HG02884 (cell line): ENCODE measurements around the gene COL4A3.

Source experiments
- ATAC-seq: cut with Tn5 transposase; IDR thresholded peaks from one replicate; pipeline ENCODE4 v1.9.1; 2021; ENCODE audit warnings: mild to moderate bottlenecking, moderate library complexity; ENCODE audit not compliant: unreplicated experiment

COL4A3 gene

DNA sequence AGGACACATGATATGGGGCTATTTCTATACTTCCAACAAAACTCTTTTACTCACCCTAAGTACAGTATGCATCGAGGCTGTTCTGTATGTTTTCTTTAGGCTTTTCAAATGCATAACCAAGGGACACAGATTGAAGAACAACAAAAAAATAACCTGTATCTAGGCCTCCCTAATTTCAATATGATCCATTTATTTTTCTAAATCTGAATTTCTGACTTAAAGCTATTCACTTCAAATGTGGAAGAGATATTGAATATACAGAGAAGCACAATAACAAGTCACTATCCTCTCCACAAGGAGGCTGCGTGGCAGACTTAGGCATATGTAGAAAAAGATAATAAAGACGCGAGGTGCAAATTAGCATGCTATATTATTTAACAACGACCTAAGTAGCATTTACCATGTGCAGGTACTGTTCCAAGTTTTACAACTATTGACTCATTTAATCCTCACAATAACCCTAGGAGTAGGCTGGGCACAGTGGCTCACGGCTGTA is 121.4 kb downstream of the COL4A3 start:
- ATAC-seq = no peak

GRCh38 chr2:227287771-227288170 is 123.3 kb downstream of the COL4A3 start:
- no peak for ATAC-seq

GRCh38 chr2:227292314-227292713 is 127.9 kb downstream of the COL4A3 start:
- no peak for ATAC-seq

GRCh38 chr2:227293531-227293930 is 129.1 kb downstream of the COL4A3 start:
- ATAC-seq = no peak

DNA sequence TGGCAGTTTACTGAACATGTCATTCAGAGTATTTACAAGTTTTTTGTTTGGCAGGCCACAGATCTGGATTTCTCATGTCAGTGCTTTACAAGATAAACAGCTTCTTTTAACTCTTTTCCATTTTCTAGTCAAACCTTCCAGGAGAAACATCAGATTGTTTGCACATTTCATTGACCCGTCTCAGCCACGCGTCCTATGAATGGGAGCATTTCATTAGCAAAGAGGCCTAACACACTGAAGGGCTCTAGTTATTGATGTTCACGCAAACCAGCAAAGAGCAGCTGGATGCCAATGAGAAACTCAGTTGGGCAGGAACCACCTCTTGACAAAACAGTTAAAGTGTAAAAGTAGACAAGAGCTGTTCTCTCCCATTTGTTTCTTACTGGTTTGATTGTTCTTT is 131.4 kb downstream of the COL4A3 start:
- ATAC-seq = no peak

DNA sequence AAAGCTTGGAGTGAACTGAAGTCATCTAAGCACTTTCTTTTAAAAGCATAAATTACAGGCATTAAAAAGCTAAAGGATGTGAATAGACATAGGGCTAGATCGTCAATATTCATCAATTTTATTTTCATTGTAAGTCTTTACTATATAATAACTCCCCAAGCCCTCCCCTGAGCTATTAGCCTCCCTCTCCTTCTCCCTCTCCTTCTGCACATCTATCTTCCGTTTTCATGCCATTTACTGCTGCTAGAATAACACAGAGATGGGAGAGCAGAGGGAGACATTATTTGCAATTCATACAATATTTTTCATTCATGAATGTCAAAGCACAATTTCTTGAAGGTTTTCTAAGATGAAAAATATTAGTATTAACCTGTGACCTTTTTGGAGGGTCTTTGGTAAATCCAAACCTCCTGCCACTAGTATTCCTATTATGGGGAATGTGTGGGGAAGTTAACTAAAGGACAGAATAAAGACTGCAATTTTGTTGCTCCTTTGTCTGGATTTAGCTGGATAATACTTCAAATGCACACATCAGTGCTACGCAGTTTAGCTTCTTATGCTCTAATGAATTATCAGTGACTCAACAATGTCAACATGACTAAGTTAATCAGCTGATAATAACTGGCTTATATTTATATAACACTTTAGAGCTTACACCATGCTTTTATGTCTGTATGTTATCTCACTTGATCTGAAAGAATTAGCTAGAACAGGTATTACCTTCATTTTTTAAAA is 132.4 kb downstream of the COL4A3 start:
- ATAC-seq = no peak

GRCh38 chr2:227301523-227301922 is 137.1 kb downstream of the COL4A3 start:
- no peak for ATAC-seq

DNA sequence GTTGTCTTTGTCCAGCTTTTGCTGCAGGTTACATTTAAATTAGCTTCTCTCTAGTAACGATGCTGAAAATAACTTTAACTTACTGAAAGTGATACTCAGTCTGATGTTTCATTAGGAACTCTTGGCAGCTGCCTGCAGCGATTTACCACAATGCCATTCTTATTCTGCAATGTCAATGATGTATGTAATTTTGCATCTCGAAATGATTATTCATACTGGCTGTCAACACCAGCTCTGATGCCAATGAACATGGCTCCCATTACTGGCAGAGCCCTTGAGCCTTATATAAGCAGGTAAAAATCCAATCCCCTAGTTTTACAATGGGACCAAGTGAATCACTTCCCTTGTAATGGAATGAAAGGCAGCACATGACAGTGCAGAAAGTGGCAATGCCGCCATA is 144.4 kb downstream of the COL4A3 start:
- peak; percentile 85 for ATAC-seq

- no peak for ATAC-seq
Observed at GRCh38 chr2:227310756-227311110, 146.3 kb downstream of the COL4A3 start.

DNA sequence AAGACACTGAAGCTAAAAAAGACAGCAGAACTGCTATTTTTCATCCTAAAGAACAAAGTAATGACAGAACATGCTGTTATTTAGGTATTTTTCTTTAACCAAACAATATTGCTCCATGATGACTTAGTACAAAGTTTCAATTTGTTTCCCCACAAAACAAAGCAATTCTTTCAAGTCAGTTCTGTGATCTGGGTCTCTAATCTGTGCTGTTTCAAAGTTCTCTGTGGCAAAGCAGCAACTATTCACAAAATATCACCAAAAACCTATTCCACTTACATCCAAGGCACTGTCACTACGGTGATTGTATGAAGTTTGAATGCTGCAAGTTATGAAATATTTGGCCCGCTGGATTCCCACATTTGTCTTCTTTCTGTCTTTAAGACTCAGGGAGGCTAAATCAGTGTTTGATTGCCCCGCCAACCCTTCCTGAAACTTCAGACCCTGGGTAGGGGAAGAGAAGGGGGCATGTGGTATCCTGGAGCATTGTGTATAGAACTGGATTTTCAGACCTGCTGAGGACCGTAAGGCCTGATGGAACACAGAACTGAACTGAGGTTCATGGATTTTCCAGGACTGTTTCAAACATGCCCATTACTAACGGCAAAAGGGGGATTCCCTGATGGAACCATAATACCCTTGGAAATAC is 147.6 kb downstream of the COL4A3 start:
- ATAC-seq = no peak

GRCh38 chr2:227312579-227312978 is 148.2 kb downstream of the COL4A3 start:
- no peak for ATAC-seq

GRCh38 chr2:227313310-227313709 is 148.9 kb downstream of the COL4A3 start:
- ATAC-seq = no peak

DNA sequence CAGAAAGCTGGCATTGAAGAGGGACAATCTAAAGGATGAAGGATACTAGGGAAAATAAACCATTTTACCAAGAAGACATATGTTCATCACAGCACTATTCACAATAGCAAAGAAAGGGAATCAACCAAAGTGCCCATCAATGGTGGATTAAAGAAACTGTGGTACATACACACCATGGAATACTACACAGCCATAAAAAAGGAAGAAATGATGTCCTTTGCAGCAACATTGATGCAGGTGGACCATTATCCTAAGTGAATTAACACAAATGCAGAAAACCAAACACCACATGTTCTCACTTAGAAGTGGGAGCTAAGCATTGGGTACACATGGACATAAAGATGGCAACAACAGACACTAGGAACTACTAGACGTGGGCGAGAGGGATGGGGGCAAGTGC is 153.4 kb downstream of the COL4A3 start:
- no peak for ATAC-seq

- ATAC-seq = no peak
Observed at GRCh38 chr2:227320305-227321094, 156.1 kb downstream of the COL4A3 start.

DNA sequence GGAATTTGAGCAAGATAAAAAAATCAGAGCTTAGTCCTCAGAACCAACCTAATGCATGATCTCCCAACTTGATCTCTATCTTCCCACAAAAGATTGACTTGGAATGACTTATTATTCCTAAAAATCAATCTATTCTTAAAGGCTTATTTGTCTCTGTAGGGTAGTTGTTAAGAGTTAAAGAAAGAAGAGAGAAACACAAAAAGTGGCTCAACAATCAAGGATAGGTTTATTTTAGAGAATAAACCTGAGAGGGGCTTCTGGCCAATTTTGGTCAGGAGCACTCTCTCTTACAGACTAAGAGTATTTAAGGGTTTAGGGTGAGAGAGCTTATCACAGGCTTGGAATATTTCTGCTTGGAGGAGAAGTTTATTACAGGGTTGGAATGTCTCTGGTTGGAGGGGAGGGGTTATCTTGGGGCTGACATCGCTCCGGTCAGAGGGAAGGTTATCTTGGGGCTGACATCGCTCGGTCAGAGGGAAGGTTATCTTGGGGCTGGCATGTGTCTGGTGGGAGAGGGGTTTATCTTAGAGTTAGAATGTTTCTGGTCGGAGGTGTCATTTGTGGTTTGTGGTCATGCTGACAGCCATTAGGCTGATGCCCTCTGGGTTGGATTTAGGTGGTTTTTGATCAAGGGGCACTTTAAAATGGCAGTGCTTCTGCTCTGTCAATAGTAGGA is 158.2 kb downstream of the COL4A3 start:
- ATAC-seq = no peak

- ATAC-seq = no peak
Observed at GRCh38 chr2:227323818-227324217, 159.4 kb downstream of the COL4A3 start.

DNA sequence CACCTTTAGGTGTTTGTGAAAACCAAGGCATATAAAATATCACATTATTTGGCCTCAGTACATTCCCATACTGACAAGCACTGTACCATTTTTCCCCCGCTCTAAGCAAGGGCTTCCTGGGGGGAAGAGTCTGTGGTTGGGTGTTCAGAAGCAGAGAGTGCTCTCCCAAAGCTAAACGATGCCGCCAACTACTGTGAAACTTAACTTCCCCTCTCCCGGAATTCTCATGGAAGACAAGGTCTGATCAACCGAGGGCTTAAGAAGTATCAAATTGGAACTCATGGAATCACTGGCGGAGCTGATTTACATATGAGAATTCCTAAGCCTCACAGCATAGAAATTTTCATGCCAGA is 160.2 kb downstream of the COL4A3 start:
- ATAC-seq = no peak

- peak; percentile 91 for ATAC-seq
Observed at GRCh38 chr2:227324995-227325838, 160.8 kb downstream of the COL4A3 start, which contains the start of gene MFF. MFF (plus strand) TSS chr2:227325251; CDS start chr2:227330666, 5,415 bp downstream.

DNA sequence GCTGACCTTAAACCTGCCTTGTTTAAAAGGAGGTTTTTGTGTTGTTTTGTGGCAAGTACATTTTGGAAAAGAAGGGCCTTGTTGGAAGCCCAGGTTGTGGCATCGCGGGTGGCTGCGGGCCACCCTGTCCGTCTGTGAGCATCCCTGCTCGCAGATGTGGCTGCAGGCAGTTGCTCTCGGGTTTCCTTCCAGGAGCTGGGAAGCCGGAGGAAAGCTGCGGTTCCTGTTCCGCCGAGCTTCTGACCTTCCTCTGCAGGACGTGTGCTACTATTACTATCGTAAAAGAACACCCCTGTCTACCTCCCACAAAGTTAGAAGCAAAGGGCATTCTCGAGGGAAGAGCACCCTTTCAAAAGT is 161.4 kb downstream of the COL4A3 start:
- ATAC-seq = peak; percentile 10

- no peak for ATAC-seq
Observed at GRCh38 chr2:227326783-227327182, 162.4 kb downstream of the COL4A3 start.
